CD4-positive, alpha-beta T cell treated with Interleukin-4 for 1 hour (primary cell): ENCODE results near the gene TSPAN18.

ENCODE experiments used
- DNase-seq, 2 donors: peaks; one replicate each; pipeline ENCODE4 v3.0.0-alpha.2; 2020 to 2022

TSPAN18 gene

GRCh38 chr11:44931466-44931865, 204.7 kb downstream of the TSPAN18 start:
- DNase-seq: no peak

GRCh38 chr11:44934110-44934509, 207.3 kb downstream of the TSPAN18 start:
- no peak for DNase-seq

- DNase-seq: no peak
Measured at GRCh38 chr11:44934735-44935250, 208.0 kb downstream of the TSPAN18 start.

- peak; percentile 84 for DNase-seq
Measured at GRCh38 chr11:44936525-44936924, 209.8 kb downstream of the TSPAN18 start.

- no peak for DNase-seq
Measured at GRCh38 chr11:44936951-44937543, 210.3 kb downstream of the TSPAN18 start.

GRCh38 chr11:44938066-44938691, 211.4 kb downstream of the TSPAN18 start:
- DNase-seq: no peak

- DNase-seq: no peak
Measured at GRCh38 chr11:44939673-44940395, 213.1 kb downstream of the TSPAN18 start.

- DNase-seq: no peak
Measured at GRCh38 chr11:44940404-44940803, 213.6 kb downstream of the TSPAN18 start.

GRCh38 chr11:44940835-44941234, 214.1 kb downstream of the TSPAN18 start:
- no peak for DNase-seq

GRCh38 chr11:44941259-44942021, 214.7 kb downstream of the TSPAN18 start:
- DNase-seq: no peak

- no peak for DNase-seq
Measured at GRCh38 chr11:44942029-44942955, 215.5 kb downstream of the TSPAN18 start.

GRCh38 chr11:44943118-44943517, 216.4 kb downstream of the TSPAN18 start:
- peak in 1 of 2 donors; percentile 66 for DNase-seq

GRCh38 chr11:44943696-44944095, 216.9 kb downstream of the TSPAN18 start:
- no peak for DNase-seq

GRCh38 chr11:44944181-44944852, 217.6 kb downstream of the TSPAN18 start:
- no peak for DNase-seq

- no peak for DNase-seq
Measured at GRCh38 chr11:44944853-44945235, 218.1 kb downstream of the TSPAN18 start.

- DNase-seq: no peak
Measured at GRCh38 chr11:44945666-44946065, 218.9 kb downstream of the TSPAN18 start.

GRCh38 chr11:44946263-44946662, 219.5 kb downstream of the TSPAN18 start:
- DNase-seq: no peak

- DNase-seq: no peak
Measured at GRCh38 chr11:44947114-44947513, 220.4 kb downstream of the TSPAN18 start.

GRCh38 chr11:44948155-44948554, 221.4 kb downstream of the TSPAN18 start:
- no peak for DNase-seq

- peak; percentile 27 to 28 for DNase-seq
Measured at GRCh38 chr11:44949160-44950030, 222.6 kb downstream of the TSPAN18 start.
